ENCODE data around the gene AGFG2. TPM values are rescaled to one million over a fixed set of nuclear protein-coding genes. Genes with fewer than 3 reads are reported as not detected.
"Not testable (repeated sequence)": the region's sequence is repeated elsewhere in the genome, so short reads cannot be mapped to it uniquely, and the experiment has no call there.

Gene AGFG2, protein sequence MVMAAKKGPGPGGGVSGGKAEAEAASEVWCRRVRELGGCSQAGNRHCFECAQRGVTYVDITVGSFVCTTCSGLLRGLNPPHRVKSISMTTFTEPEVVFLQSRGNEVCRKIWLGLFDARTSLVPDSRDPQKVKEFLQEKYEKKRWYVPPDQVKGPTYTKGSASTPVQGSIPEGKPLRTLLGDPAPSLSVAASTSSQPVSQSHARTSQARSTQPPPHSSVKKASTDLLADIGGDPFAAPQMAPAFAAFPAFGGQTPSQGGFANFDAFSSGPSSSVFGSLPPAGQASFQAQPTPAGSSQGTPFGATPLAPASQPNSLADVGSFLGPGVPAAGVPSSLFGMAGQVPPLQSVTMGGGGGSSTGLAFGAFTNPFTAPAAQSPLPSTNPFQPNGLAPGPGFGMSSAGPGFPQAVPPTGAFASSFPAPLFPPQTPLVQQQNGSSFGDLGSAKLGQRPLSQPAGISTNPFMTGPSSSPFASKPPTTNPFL
- total RNA-seq = 28.5 and 51.7 TPM in 2 replicates

DNA sequence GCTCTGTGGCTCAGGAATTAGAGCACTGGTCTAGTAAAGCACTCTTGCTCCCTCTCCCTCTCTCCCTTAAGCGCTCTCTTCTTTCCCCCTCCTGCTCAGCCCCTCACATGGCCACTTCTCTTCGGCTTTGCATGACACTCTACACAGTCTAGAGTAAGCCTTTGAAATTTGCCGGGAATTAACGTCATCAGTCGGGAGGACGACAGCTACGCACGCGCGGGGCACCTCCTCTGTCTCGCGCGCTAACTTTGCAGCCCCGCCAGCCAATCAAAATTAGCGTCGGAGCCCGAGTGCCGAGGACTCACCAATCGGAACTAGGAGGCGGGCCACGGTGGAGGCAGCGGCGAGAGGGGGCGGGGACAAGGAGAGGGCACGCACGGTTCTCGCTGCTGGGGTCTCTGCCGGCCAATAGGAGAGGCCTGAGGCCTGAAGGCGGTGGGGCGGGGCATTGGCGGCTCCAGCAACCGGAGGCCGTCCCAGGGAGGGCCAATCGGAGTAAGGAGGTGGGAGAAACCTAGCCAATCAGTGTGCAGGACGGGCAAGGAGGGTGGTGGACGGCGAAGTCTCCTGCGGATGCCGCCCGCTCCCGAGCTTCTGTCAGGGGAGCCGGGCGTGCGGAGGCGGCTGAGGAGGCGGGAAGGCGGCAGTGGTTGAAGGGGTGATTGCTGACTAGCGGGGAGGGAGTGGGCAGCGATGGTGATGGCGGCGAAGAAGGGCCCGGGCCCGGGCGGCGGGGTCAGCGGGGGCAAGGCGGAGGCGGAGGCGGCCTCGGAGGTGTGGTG lies at the start of gene AGFG2:
Gene AGFG2, plus strand, starts transcription at position 550 of the 782 bp plus-strand sequence. Its CDS starts 144 bp downstream, at position 694.
- DNase-seq (ENCODE audit: low read depth in 2 of 2) = peak; percentile 98 to 100

DNA sequence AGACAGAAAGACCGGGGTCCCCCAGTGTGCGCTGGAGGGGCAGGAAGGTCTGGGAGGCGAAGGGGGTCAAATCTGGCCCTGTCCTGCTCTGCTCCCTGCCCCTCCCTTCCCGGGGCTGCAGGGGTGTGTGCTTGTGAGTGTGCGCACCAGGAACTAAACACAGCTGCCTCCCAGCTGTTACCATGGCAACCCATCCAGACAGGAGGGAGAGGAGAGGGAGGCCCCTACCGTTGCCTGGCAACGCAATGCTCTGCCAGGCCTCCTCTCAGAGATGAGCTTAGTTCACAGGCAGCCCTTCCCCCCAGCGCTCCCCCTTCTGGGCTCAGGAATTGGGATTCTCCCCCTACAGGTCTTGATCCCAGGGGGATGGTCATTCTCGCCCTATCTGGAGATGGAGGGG lies 49.2 kb upstream of the AGFG2 start:
- peak; percentile 45 to 48 for DNase-seq (ENCODE audit: low read depth in 2 of 2)

DNA sequence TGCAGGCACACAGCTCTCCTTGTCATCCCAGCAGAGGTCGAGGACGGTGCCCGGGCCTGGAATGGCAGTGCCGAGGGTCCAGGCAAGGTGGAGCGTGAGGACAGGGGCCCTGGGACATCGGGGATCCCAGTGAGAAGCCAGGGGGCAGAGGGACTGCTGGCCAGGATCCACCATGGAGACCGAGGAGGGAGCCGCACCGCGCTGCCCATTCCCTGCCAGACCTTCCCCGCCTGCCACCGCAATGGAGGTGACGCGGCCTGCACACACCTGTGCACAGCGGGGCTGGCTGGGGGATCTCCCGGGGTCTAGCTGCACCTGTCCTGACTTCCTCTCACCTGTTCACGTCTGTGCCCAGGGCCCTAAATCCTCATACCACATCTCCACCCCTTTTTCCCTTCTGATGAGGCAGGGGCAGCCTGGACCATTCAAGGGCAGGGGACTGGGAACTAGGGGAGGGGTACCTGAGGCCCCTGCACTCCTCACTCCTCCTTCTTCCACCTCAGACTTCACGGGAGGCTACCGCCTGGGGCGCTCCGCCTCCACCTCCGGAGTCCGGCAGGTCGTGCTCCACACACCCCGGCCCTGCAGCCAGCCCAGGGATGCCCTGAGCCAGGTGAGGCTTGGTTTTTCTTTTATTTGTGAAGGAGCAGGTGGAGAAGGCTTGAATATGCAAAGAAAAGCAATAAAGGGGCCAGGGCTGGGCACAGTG lies 48.4 kb upstream of the AGFG2 start:
- DNase-seq (ENCODE audit: low read depth in 2 of 2) = no peak

DNA sequence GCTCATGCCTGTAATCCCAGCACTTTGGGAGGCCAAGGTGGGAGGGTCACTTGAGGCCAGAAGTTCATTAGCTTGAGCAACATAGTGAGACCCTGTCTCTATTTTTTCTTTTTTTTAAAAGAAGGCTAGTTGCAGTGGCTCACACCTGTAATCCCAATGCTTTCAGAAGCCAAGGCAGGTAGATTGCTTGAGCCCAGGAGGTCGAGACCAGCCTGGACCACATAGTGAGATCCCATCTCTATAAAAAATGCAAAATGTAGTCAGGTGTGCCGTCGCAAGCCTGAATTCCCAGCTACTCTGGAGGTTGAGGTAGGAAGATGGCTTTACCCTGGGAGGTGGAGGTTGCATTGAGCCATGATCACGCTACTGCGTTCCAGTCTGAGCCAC lies 47.8 kb upstream of the AGFG2 start:
- no peak for DNase-seq (ENCODE audit: low read depth in 2 of 2)

GRCh38 chr7:100492738-100493475 lies 46.1 kb upstream of the AGFG2 start:
- no peak for DNase-seq (ENCODE audit: low read depth in 2 of 2)

DNA sequence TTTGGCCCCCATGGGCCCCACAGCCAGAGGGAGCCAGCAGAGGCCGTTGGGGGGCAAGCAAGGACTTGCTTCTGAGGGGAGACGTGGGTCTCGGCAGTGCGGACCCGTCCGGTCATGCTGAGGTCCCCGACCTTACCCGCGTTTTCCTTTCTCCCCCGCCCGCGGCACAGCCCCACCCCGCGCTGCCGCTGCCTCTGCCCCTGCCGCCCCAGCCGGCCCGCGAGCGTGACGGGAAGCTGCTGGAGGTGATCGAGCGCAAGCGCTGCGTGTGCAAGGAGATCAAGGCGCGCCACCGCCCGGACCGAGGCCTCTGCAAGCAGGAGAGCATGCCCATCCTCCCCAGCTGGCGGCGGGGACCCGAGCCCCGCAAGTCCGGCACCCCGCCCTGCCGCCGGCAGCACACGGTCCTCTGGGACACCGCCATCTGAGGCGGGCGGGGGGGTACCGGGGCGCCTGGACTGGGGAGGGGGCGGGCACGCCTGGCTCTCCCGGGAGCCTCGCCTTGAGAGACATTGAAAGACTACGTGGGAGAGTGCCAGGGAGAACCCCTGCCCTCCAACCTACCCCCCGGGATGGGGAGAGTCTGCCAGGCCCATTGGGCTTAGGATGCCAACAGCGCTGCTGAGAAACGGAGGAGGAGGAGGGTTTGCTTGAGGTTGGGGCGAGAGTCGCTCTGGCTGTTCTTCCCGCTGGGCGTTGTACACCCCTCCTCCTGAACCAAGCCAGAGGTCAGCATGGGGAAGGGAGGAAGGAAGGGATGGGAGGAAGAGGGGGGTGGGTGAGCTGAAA lies 45.3 kb upstream of the AGFG2 start:
- peak in 1 of 2 donors; percentile 49 for DNase-seq (ENCODE audit: low read depth in 2 of 2)

DNA sequence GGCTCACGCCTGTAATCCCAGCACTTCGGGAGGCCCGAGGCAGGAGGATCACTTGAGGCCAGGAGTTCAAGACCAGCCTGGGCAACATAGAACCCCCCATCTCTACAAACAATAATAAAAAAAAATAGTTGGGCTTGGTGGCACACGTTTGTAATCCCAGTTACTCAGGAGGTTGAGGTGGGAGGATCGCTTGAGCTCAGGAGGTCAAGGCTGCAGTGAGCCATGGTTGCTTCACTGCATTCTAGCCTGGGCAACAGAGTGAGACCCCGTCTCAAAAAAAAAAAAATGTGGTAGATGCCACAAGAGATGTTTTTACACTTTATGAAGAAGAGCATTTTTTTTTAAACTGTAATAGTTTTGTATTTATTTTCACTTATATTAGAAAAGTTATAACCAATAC lies 42.5 kb upstream of the AGFG2 start:
- no peak for DNase-seq (ENCODE audit: low read depth in 2 of 2)

DNA sequence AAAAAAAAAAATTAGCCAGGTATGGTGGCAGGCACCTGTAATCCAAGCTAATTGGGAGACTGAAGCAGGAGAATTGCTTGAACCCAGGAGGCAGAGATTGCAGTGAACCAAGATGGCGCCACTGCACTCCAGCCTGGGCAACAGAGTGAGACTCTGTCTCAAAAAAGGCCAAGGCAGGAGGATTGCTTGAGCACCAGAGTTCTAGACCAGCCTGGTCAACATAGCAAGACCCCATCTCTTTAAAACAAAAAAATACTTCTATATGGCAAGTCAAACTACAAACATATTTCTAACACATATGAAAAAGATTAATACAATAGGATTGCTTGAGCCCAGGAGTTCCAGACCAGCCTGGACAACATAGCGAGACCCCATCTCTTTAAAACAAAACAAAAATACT lies 38.3 kb upstream of the AGFG2 start:
- DNase-seq (ENCODE audit: low read depth in 2 of 2) = not testable (repeated sequence)

GRCh38 chr7:100504031-100504430 lies 35.0 kb upstream of the AGFG2 start:
- not testable (repeated sequence) for DNase-seq (ENCODE audit: low read depth in 2 of 2)

- DNase-seq (ENCODE audit: low read depth in 2 of 2) = no peak
These were observed 34.0 kb upstream of the AGFG2 start for GRCh38 chr7:100504887-100505611.

- peak in 1 of 2 donors; percentile 22 for DNase-seq (ENCODE audit: low read depth in 2 of 2)
These were observed 32.6 kb upstream of the AGFG2 start for GRCh38 chr7:100506356-100506923.

DNA sequence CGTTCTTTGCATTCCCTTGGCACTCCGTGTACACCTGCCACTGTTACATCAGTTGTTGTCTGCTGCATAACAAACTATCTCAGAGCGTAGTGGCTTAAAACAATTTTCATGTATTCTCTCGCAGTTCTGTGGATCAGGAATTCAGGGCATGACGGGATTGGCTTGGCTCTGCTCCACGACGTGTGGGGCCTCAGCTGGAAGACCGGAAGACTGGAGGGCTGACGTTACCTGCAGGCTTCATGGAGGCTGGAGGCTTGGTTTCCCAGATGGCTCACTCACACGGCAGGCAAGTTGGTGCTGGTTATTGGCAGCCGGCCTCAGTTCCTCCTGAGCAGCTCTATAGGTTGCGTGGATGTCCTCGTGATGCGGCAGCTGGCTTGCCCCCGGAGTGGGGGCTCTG lies 29.8 kb upstream of the AGFG2 start:
- DNase-seq (ENCODE audit: low read depth in 2 of 2) = peak; percentile 68 to 80

- DNase-seq (ENCODE audit: low read depth in 2 of 2) = no peak
These were observed 28.4 kb upstream of the AGFG2 start for GRCh38 chr7:100510437-100511239.

DNA sequence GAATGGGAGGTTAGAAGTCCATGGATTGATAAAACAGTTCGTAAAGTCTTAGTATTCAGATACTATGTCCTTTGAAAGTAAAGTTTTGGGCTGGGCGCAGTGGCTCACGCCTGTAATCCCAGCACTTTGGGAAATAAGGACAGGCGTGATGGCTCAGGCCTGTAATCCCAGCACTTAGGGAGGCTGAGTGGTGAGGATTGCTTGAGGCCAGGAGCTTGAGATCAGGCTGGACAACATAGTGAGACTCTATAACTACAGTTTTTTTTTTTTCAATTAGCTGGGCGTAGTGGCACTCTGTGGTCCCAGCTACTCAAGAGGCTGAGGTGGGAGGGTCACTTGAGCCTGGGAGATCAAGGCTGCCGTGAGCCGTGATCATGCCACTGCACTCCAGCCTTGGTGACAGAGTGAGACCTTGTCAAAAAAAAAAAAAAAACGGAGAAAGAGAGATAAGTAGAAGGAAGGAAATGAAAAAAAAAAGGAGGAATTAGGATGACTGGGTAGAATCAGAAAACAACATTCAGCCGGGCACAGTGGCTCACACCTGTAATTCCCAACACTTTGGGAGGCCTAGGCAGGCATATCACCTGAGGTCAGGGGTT lies 25.7 kb upstream of the AGFG2 start:
- DNase-seq (ENCODE audit: low read depth in 2 of 2) = no peak

- DNase-seq (ENCODE audit: low read depth in 2 of 2) = peak; percentile 58 to 67
These were observed 23.9 kb upstream of the AGFG2 start for GRCh38 chr7:100515072-100515532.

- no peak for DNase-seq (ENCODE audit: low read depth in 2 of 2)
These were observed 22.7 kb upstream of the AGFG2 start for GRCh38 chr7:100516135-100516812.

DNA sequence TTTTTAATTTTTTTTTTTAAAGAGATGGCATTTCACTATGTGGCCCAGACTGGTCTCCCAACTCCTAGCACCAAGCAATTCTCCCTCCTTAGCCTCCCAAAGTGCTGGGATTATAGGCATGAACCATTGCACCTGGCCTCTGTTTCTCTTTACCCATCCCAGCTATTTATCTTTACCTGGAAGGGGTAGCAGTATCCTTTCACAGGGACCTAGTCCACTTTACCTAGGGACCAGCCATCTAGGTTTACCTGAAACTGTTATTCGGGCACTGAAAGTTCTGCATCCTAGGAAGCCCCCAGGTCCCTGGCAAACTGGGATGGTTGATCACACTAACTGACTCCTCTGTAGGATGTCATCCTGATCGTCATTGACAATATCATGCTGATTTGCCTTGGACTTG lies 21.7 kb upstream of the AGFG2 start:
- no peak for DNase-seq (ENCODE audit: low read depth in 2 of 2)

Measured in dermis microvascular lymphatic vessel endothelial cell (primary cell).